Left kidney (tissue), 2 donors: ENCODE results near the gene F13A1. TPM values are rescaled to one million over a fixed set of nuclear protein-coding genes. Genes with fewer than 3 reads are reported as not detected.

Experiments used
- DNase-seq: peaks from one replicate; pipeline ENCODE4 v3.0.0-alpha.2; 2013
- polyA plus RNA-seq: library from polyadenylated mRNA; unstranded; fragments of 120-200 nt; gene quantifications from one replicate; pipeline ENCODE4 v1.2.1, GENCODE V29; 2013; ENCODE audit not compliant: insufficient read length

Gene F13A1
- polyA plus RNA-seq, 1 donor: 14.9 TPM

DNA sequence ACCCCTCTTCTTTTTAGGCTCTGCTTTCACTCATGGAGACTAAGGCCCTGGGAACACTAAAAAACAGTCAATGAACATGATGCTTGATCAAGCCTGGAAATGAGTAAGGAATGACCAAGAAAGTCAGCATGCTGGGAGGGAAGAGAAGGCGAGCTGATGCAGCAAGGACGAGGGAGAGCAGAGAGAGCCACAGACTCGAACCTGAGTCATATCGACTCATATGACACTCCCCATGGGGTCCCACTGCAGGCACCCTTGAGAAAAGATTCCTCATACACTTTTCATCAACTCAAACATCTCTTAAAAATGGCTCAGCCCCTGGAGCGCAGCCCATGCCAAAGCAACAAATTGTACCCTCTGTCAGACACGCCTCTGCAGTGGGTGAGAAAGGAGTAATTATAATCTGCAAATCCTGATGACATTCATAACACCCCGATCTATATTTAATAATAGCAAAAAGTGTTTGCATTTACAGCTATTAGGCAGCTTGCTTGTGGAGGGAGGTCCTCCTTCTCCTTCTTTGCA, 127.2 kb downstream of the F13A1 start:
- no peak for DNase-seq

DNA sequence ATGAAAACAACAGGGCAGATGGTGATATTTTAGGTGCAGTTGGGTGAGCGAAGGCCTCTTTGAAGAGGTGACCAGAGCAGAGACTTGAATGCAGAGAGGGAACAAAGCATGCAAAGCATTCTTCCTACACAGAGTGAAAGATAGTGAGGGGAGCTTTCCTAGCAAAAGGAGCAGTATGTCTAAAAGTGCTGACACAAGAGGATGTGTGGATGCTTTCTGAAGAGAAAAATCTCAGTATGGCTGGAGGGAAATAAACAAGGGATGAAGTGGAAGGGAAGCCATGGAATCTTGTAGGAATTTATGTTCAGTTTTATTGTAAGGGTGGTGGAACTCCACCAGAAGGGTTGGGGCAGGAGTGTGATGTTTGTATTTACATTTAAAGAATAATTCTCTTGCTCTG, 128.6 kb downstream of the F13A1 start:
- DNase-seq: no peak

GRCh38 chr6:6191476-6191875, 129.0 kb downstream of the F13A1 start:
- peak; percentile 38 for DNase-seq

DNA sequence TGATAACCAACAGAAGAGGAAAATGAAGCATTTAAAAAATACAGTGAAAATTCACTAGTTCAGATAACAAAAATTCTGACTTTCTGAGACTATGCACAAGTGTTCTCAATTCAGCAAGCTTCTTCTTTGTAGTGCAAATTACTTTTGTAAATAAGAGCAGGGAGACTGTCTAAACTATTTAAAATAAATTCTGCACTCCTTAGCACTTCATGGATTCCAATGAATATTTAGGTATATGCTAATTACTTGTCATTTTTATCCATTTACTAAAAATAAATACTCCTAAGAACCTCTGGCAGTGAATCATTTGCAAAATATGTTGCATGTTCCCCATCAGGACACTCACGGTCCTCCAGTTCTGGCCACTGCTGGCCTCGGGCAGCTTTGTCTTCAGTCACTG, 139.8 kb downstream of the F13A1 start:
- DNase-seq: no peak

DNA sequence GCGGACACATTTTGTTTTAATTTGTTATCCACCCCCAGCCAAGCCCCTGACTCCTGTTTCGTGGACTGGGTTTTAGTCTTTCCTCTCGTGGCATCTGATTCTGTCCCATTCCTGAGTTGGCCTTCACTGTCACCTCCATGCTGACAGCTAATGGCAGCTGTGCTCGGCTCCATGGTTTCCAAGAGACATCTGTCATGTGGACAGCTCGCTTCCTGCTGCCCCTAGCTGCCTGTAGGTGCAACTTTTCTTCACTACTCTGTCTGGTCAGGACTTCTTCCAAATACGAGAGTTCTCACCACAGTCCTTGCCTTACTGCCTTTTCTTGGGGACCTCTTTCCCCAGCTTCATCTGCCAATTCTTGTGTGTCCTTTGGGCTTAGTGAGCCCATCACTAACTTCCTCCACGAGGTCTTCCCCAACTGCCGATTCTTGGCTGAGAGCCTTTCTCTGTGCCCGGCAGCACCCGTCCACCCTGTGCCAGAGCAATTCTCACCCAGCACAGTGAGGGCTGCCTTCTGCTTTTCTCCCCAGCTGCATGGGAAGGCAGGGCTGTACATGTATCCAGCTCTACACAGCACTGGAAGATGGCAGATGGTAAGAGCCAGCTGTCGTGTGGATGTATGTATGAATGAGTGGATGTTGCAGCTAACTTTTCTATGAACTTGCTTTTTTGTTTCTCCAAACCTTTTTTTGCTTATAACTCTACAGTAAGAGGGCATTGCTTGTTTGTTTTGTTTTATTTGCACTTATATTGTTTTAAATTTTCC, 140.4 kb downstream of the F13A1 start:
- no peak for DNase-seq

DNA sequence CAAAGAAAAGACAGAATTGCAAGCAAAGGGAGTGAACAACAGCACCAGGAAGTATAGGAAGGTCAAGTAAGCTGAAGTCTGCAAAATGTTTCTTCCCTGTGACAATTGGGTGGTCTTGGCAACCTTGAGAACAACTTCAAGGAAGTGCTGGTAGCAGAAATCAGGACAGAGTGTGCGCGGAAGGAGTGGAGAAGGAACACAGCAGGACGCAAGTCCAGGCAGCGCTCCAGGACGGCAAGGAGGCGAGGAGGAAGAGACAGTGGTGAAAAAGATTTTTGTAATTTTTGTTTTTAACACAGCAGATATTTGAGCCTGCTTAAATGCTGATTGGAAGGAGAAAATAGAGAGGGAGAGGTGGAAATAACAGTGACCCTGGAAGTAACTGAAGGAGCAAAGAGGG, 141.7 kb downstream of the F13A1 start:
- no peak for DNase-seq

GRCh38 chr6:6177754-6178153, 142.7 kb downstream of the F13A1 start:
- DNase-seq: no peak

- DNase-seq: no peak
These were observed 143.8 kb downstream of the F13A1 start for GRCh38 chr6:6176586-6177228.

DNA sequence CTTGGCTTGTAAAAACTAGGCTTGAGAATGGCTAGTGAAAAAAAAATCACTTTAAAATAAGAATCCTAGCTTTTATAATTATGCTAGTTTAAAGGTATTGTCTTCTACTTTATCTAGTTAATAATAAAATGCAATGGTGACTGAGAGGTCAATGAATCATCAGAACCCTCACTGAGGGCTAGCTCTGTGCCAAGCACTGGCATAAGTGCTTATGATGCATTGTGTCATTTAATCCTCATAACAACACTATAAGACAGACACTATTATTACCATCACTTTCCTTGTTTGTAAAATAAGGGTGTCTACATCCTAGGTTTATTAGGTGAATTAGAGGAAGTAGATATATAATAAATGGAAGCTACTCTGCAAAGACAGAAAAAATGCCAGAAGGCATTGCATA, 144.3 kb downstream of the F13A1 start:
- DNase-seq: no peak

DNA sequence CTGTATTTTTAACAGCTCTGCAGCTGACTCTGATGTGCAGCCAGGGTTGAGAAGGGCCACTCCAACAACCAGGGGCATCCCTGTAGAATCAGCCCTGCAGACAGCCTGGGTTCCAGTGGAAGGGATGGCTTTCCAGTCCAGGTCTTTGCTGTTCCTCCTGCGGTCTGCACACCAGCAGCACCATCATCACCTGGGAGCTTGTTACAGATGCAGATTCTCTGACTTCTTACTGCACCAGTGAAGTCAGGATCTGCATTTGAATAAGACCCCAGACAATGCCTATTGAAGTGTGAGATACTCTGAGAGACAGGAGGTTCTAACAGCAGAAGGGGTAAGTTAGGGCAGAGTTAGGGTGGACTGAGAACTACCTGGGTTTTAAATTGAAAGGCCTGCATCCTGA, 151.3 kb downstream of the F13A1 start:
- no peak for DNase-seq

- no peak for DNase-seq
These were observed 154.4 kb downstream of the F13A1 start for GRCh38 chr6:6166064-6166463.

DNA sequence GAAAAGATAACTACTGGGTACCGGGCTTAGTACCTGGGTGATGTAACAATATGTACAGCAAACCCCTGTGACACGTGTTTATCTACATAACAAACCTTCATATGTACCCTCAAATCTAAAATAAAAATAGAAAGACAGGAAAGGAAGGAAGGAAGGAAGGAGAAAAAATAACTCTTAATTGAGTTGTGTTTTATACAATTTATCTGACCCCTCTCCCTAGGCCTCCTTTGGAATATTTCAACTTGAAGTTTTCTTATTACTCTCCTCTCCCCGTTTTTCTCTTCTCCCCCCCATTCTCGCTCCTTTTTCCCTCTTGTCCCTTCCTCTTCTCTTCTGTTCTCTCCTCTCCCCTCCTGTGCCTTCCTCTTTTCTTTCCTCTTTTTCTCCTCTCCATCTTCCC, 156.1 kb downstream of the F13A1 start:
- DNase-seq: no peak

GRCh38 chr6:6154335-6154734, 166.1 kb downstream of the F13A1 start:
- no peak for DNase-seq

DNA sequence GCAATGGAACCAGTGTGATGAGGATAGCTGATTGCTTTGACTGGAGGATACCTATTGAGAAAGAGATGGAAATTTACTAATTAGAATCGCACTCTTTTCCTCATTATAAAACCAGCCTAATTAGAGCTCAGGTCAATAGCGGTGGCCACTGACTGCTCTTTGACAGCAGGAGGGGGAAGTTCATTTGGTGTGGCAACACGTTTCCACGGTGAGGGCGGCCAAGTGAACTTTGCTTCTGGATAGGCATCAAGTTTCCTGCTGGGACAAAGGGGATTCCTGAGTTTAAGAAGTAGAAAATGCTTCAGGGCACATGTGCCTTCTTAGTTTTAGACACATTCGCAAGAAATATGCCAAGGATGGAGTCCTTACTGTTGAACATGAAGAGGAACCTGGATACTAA, 168.4 kb downstream of the F13A1 start:
- DNase-seq: no peak

DNA sequence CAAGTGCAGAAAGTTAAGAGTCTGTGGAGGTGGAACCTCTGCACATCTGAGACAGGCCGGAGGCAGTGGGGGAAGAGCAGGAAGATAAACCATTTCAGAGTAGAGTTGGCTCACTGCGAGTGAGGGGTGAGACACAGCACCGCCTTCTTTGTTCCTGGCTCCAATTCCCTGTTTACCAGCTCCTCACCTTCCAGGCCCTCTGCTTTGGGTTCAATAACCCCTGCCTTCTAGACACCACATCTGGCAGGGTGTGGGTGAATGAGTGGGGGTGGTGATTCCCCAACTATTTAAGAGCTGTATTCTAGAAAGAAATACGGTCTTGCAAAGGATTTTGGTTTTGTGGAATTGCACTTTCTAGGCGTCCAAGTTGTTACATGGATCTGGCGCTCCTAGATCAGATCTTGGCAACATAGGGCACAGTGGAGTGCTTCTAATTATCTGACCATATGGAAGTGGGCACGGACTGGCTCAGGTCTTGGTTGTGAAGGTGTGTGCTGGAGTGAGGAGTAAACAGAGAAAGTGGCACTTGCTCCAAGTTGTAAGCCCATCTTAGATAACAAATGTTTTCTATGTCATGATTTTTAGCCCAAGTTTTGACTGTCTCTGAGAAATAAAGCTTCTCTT, 172.2 kb downstream of the F13A1 start:
- no peak for DNase-seq

GRCh38 chr6:6131492-6132109, 188.9 kb downstream of the F13A1 start:
- no peak for DNase-seq

DNA sequence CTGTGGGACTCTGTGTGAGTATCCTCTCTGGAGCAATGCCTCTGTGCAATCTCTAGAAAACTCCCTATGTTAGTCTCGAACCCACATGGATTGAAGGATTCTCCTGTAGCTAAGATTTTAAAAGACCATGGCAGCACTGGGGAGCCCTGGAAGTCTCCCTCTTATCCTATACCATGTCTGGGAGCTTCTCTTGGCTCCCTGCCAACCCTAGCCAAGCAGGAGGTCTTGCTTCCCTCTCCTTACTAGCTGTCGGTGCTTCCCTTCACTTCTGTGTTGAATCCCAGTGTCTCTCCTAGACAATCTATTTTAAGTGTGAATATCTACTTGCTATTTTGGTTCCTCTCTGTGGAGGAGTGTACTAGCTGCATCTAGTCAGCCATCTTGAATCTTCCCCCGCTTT, 195.0 kb downstream of the F13A1 start:
- DNase-seq: no peak

DNA sequence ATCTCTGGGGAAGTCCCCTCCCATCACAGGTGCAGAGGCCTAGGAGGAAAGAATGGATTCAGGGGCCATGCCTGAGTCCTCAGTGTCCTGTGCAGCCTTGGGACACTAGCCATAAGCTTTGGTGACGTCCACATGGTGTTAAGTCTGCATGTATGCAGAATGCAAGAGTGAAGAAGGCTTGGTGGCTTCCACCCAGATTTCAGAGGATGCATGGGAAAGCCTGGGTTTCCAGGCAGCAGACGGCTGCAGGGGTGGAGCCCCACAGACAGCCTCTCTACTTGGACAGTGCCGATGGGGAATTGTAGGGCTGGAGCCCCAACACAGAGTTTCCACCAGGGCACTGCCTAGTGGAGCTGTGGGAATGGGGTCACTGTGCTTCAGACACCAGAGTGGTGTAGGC, 196.7 kb downstream of the F13A1 start:
- DNase-seq: no peak

DNA sequence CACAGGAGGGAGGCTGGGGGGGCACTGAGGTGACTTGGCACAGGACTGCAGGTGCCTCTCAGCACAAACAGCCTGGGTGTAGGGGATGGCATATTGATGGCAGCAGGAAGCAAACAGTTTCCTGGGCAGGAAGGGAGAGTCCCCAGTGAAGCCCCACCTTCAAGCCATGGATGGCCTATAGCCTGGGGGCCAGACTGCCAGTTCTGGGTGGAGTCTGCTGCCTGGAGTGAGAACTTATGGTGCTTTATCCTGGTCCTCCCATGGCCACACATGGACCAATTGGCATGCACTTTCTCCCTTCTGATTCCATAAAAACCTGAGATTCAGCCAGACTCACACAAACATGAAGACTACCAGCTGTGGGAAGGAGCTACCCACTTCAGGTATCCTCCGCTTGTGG, 198.5 kb downstream of the F13A1 start:
- DNase-seq: no peak

DNA sequence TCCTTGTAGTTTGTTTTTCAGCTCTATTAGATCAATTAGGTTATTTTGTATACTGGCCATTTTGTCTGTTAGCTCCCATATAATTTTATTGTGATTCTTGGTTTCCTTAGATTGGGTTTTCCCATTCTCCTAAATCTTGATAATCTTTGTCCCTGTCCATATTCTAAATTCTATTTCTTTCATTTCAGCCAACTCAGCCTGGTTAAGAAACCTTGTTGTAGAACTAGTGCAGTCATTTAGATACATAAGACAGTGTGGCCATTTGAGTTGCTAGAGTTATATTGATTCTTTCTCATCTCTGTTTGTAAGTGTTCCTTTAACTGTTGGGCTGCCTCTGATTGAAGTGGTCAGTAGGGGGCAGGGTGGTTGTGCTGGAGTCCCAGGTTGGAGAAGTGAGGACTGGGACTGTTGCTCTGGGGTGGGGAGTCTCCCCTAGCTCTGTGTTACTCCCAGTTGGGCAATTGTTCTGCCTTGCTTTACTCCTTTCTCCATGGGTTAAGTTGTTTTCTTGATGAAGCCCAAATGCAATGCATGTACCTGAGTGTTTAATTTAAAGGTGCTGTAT, 214.9 kb downstream of the F13A1 start:
- no peak for DNase-seq
